Mesenteric fat pad (tissue), 1 donor: ENCODE measurements around the gene HK2. TPM values are rescaled to one million over a fixed set of nuclear protein-coding genes. Genes with fewer than 3 reads are reported as not detected.
A peak's percentile ranks its signal among the peaks of the same experiment; 100 is the strongest.
"Not testable (repeated sequence)": the region's sequence is repeated elsewhere in the genome, so short reads cannot be mapped to it uniquely, and the experiment has no call there.

Experiments
- DNase-seq: peaks from one replicate; pipeline ENCODE4 v3.0.0-alpha.2; 2020; ENCODE audit warnings: low spot score
- total RNA-seq: library from RNA; stranded (reverse); fragmentation: NEBNext Ultra II Directional; extraction: Animal tissue kit (Norgen Biotek cat#: 25700); gene quantifications from one replicate; pipeline ENCODE4 v1.2.1, GENCODE V29; 2021
- donor health status: DM: yes; HTN: yes; CAD: no.

Gene HK2
- total RNA-seq, 1 donor from 2014 or later: 46.2 TPM

GRCh38 chr2:74834792-74835755 lies 1.1 kb downstream of the HK2 start:
- no peak for DNase-seq

- no peak for DNase-seq
Observed at GRCh38 chr2:74835831-74836674, 2.1 kb downstream of the HK2 start.

GRCh38 chr2:74836675-74837401 lies 2.9 kb downstream of the HK2 start:
- DNase-seq: no peak

- peak; percentile 47 for DNase-seq
Observed at GRCh38 chr2:74841641-74842040, 7.7 kb downstream of the HK2 start.

- DNase-seq: no peak
Observed at GRCh38 chr2:74843433-74843832, 9.5 kb downstream of the HK2 start.

- no peak for DNase-seq
Observed at GRCh38 chr2:74843899-74844298, 10.0 kb downstream of the HK2 start.

- DNase-seq: no peak
Observed at GRCh38 chr2:74844752-74845151, 10.8 kb downstream of the HK2 start.

- peak; percentile 91 for DNase-seq
Observed at GRCh38 chr2:74845217-74845751, 11.4 kb downstream of the HK2 start.

- no peak for DNase-seq
Observed at GRCh38 chr2:74845991-74846390, 12.1 kb downstream of the HK2 start.

- DNase-seq: no peak
Observed at GRCh38 chr2:74846481-74846880, 12.6 kb downstream of the HK2 start.

GRCh38 chr2:74847070-74847858 lies 13.3 kb downstream of the HK2 start:
- DNase-seq: no peak

GRCh38 chr2:74849228-74849892 lies 15.4 kb downstream of the HK2 start:
- no peak for DNase-seq

GRCh38 chr2:74850496-74851190 lies 16.7 kb downstream of the HK2 start:
- DNase-seq: no peak

GRCh38 chr2:74851191-74851566 lies 17.3 kb downstream of the HK2 start:
- no peak for DNase-seq

- not testable (repeated sequence) for DNase-seq
Observed at GRCh38 chr2:74853360-74853759, 19.4 kb downstream of the HK2 start.

- DNase-seq: no peak
Observed at GRCh38 chr2:74854401-74854800, 20.5 kb downstream of the HK2 start.

- not testable (repeated sequence) for DNase-seq
Observed at GRCh38 chr2:74855114-74855707, 21.3 kb downstream of the HK2 start.

GRCh38 chr2:74856004-74856578 lies 22.2 kb downstream of the HK2 start:
- no peak for DNase-seq
